Medulla oblongata (tissue), 1 donor: ENCODE results near the gene OPRL1.

Experiments
- DNase-seq: peaks from one replicate; pipeline ENCODE4 v3.0.0-alpha.2; 2015; ENCODE audit errors: extremely low spot score

Gene OPRL1

GRCh38 chr20:64072498-64073063 lies 7.3 kb upstream of the OPRL1 start:
- no peak for DNase-seq

DNA sequence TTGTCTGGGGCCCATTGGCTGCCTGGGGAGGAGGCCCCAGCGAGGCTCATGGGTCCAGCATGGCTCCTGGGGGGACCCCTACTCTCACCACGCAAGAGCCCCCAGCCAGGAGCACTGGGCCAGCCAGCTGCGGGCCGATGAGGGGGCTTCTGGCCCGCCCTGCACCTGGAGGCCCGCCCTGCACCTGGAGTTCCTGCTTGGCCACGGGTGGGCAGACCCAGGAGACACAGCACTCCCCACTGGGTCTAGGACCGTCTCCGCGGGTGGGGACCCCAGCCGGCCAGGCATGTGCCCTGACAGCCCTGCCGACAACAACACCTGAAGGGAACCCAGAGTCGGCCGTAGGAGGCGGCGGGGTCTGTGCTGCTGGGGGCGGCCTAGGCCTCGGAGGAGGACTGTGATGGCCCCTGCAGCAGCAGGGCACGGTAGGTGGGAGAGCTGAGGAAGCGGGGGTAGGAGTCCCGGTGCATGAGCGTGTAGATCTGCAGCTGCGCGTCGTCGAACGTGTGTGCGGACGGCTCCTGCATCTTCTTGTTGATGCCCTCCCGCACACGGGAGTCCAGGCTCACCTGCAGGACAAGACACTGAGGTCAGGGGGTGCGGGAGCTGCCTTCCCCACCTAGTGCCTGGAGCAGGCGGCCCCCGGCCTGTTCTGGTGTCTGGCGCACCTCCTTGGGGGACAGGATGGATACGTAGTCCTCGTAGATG lies 6.3 kb upstream of the OPRL1 start:
- DNase-seq = no peak

- no peak for DNase-seq
Measured at GRCh38 chr20:64074184-64074789, 5.6 kb upstream of the OPRL1 start.

DNA sequence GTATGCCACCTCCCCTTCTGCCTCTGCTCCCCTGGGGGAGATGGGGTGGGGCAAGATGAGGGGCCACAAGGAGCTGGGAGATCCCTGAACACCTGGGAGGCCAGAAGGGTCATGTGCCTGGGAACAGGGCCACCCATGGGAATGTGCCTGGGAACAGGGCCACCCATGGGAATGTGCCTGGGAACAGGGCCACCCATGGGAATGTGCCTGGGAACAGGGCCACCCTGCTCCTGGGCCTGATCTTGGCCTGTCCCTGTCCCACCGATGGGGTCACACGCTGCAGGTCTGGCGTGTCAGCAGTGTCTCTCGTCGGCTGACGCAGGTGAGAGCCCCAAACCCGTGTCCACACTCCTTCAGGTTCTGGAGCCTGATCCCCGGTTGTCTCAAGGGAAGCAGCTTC lies 4.9 kb upstream of the OPRL1 start:
- DNase-seq = no peak

GRCh38 chr20:64075556-64075955 lies 4.3 kb upstream of the OPRL1 start:
- no peak for DNase-seq

GRCh38 chr20:64076061-64076997 lies 3.6 kb upstream of the OPRL1 start:
- no peak for DNase-seq

DNA sequence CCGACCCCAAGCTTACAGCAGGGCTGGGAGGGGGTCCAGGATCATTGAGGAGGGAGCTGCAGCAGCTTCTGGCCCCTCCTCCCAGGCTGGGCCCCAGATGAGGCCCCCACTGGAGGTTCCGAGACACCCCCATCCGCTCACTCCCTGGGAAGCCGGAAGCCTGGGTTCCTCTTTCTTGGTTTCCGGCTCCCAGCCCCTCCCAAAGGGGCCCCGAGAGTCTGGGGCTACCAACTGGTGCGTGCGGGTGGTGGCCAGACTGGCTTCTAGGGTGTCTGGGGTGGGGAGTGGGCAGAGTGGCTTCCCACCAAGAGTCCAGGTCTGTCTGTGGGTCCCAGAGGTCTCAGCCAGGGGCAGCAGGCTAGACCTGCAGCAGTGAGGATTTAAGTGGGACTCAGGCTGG lies 2.8 kb upstream of the OPRL1 start:
- peak; percentile 66 for DNase-seq

GRCh38 chr20:64077541-64077875 lies 2.4 kb upstream of the OPRL1 start:
- DNase-seq = no peak

- DNase-seq = peak; percentile 33
Measured at GRCh38 chr20:64077876-64078551, 1.9 kb upstream of the OPRL1 start.

DNA sequence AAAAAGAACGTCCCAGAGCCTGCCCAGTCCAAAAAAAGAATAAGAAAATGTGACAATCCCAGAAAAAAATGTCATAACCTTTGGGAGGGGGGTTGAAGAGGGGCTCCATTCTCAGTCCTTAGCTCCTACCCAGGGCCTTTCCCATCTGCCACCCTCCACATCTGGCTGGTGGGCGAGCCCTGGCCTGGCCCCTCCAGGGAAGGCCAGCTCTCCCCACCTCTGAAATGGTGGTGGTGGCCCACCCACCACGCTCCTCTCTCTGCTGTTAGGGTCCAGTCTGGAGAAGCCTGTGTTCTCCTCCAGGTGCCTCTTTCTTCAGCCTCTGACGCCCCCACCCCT lies 979 bp upstream of the OPRL1 start:
- DNase-seq = no peak

DNA sequence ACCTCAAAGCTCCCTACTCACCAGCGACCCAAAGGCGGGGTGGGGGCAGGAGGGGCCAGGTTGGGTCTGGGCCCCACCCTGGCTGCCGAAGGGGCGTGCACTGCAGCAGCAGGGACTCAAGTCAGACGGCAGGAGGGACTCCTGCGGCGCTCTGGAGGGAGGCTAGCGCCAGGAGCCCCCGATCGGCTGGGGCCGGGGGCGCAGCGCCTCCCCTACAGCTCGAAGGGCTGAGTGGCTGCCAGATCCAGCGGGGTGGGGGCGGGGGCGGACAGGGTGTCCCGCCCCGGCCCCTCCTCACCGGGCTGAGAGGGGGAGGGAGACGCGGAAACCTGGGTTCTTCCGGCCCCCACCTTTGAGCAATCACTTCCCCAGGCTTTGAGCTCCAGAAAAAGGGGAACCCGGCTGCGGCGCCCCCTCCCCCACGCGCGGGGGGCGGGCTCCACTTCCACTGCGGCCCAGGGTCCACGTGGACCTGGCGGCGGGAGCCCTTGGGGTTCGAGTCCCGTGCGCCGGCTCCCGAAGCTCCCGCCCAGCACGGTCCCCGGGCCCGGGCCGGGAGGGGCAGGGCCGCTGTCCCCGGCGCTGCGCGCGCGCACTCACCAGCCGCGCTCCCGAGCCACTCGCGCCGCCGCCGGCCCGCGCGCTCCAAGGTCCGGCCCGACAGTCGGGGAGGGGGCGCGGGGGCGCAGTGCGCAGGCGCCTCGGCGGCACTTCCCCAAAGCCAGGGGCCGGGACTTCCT lies 439 bp upstream of the OPRL1 start, which contains the start of gene RGS19:
TSS of gene RGS19 (minus strand) at position 246 of the 740 bp plus-strand sequence. CDS start 2,632 bp downstream, outside the sequence.
- peak; percentile 78 for DNase-seq

DNA sequence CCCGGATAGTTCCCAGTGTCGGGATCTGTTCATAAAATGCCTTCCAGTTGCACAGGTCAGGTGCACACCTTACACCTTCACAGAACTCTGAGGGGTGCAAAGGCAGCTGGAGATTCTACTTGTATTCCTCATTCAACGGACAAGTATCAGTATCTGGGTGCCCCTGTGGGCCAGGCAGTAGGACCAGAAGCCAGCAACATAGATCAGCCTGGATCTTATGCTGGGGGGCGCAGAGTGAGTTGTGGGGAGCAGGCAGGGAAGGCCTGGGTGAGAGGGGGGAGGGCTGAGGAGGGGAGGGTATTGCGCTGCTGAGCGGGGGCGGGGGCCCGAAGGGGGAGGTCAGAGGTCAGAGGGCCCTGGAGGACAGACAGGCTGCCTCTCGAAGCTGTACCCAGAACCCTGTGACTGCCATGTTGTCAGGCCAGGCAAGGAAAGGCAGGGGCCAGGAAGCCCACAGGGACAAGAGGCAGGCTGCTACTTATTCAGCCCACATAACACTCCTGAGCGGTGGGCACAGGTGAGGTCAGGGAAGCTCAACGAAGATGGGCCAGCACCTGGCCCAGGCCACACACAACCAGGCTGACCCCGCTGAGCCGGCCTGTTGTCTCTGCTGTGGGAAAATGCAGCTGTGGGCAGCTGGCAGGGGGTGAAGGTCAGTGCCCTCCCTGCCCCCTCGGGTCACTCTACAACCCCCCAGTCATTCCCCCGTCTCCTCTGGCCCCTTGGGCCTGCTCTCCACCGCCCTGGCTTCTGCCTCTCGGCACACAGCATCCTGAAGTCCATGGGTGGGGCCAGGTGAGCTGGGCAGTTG lies 1.1 kb downstream of the OPRL1 start:
- no peak for DNase-seq

GRCh38 chr20:64081624-64081964 lies 1.7 kb downstream of the OPRL1 start:
- no peak for DNase-seq

- DNase-seq = peak; percentile 39
Measured at GRCh38 chr20:64082126-64082731, 2.3 kb downstream of the OPRL1 start.

DNA sequence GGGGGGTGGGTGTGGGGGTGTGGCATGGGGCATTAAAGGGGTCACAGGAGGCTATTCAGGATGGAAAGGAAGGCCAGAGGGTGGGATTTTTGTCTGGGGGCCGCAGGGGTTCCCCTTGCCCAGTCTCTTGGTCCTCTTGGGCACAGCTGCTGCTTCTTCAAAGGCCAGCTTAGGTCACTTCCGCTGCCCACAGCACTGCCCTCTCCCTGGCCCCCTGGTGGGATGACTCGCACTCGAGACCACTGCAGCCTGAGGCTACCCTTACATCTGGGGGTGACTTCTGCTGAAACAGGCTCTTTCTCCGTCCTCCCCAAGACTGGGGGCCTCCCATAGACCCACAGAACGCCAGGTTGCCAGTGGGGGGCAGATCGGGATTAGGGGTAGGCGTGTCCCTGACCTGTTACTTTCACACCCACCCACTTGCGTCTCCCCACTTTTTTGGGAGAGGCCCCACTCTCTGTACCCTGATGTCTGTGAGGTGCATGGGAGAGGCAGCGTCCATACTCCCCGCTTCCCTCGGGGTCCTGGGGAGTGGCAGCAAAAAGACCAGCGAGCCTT lies 3.0 kb downstream of the OPRL1 start:
- DNase-seq = no peak

DNA sequence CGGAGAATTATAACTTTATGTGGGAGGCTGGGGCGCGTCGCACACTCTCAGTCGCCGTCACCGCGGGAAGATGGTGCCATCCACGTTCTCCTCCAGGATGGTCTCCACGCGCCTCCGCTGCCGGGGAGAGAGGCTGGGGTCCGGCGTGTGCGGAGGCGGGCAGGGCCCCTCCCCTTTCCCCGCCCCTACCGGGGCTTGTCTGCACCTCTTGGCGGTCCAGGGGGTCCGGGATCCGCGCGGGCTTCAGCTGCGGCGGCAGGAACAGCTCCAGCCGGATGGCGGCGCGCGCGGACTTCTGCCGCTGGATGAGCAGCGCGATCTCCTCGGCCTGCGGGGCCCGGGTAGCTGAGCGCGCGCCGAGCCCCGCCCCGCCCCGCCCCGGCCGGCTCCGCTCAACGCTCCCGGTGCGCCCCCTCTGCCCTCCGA lies 3.5 kb downstream of the OPRL1 start:
- peak; percentile 70 for DNase-seq

DNA sequence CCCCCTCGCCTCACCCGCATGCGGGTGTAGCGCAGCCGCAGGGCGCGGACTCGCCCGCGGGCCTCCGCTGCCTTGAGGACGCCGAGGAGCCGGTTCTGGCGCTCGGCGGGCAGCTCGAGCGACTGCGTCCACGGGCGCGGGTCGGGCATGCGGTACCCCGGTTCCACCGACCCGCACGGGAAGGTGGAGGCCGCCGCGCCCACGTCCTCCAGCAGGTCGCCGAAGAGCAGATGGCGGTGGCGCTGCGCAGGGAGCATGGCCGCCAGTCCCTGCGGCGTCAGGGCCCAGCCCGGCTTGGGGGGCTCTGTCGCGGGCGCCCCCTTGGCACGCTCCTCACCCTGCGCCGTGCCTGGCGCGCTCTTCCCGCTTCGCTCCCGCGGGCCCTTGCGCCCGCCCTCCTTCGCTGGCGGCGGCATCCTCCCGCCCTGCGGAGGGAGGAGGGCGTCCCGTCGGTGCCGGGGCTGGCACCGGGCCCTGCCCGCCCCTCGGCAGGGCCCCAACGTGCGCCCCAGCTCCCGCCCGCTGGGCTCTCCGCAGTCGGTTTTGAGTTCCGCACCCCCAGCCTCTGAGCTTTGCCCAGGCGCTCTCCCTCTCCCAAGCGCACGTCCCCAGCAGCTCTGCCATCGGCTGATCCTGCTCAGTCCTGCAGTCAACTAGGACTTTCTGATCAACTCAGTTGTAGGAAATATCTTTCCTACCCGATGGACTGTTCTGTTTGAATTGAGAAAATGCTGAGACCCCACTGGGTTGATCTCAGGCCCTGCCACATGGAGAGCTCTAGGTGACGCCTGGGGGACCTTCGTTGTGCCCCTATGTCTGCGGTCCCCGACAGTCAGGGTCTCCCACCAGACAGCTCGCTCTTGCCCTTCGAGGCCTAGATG lies 4.2 kb downstream of the OPRL1 start, which contains the start of gene LKAAEAR1:
TSS of gene LKAAEAR1 (minus strand) at position 595 of the 881 bp plus-strand sequence. CDS start at position 416, 179 bp downstream.
- DNase-seq = no peak

GRCh38 chr20:64084685-64085152 lies 4.8 kb downstream of the OPRL1 start:
- DNase-seq = no peak
